Calu3 (cell line): Measurements from ENCODE around the gene RAD51B. TPM values are rescaled to one million over a fixed set of nuclear protein-coding genes. Genes with fewer than 3 reads are reported as not detected.

Experiments used
- BruUV-seq: library from RNA; stranded (reverse); fragments of 400-500 nt; replicated peaks from 2 replicates; lab custom pipeline; 2021; lab: Mats Ljungman, UMichigan
- CTCF ChIA-PET: fragments of 300-600 bp; sonication (Branson Sonifier 250); formaldehyde crosslinking; loops from one replicate; lab custom pipeline; 2022; ENCODE audit warnings: antibody characterized with exemption; lab: Charles Lee
- DNase-seq: peaks from one replicate; pipeline ENCODE4 v3.0.0; 2022
- H3K27ac Mint-ChIP-seq: one replicate; pipeline ENCODE4 v1.8.0; 2022; ENCODE audit warnings: mixed read lengths; ENCODE audit not compliant: unreplicated experiment
- H3K27me3 Mint-ChIP-seq: one replicate; pipeline ENCODE4 v1.8.0; 2022; ENCODE audit warnings: mixed read lengths; ENCODE audit not compliant: unreplicated experiment
- H3K36me3 Mint-ChIP-seq: one replicate; pipeline ENCODE4 v1.8.0; 2022; ENCODE audit warnings: mild to moderate bottlenecking, moderate library complexity, mixed read lengths; ENCODE audit not compliant: insufficient read depth, unreplicated experiment
- H3K4me1 Mint-ChIP-seq: one replicate; pipeline ENCODE4 v1.8.0; 2022; ENCODE audit warnings: mild to moderate bottlenecking, low read depth, mixed read lengths; ENCODE audit not compliant: unreplicated experiment
- H3K4me3 Mint-ChIP-seq: one replicate; pipeline ENCODE4 v1.8.0; 2022; ENCODE audit warnings: mild to moderate bottlenecking, low read depth, moderate library complexity, mixed read lengths; ENCODE audit not compliant: unreplicated experiment
- H3K9me3 Mint-ChIP-seq: one replicate; pipeline ENCODE4 v1.8.0; 2022; ENCODE audit warnings: low read depth, mixed read lengths; ENCODE audit not compliant: unreplicated experiment
- intact Hi-C: fragments of 100-400 bp; cut with micrococcal nuclease; formaldehyde crosslinking; loops from one replicate; pipeline ENCODE4 v1.10.0; 2022; ENCODE audit not compliant: unreplicated experiment
- total RNA-seq: library from RNA; stranded (reverse); gene quantifications from 2 replicates; pipeline ENCODE4 v1.2.3, GENCODE V29; 2022
- TF ChIP-seq, protein P1 (sequence below): fragments of 200-600 bp; IDR thresholded peaks from one replicate; pipeline ENCODE4 v1.8.0; 2022; ENCODE audit warnings: antibody characterized with exemption; ENCODE audit not compliant: unreplicated experiment

RAD51B gene
- total RNA-seq, 1 experiment from 2014 or later = 24.7 TPM

DNA sequence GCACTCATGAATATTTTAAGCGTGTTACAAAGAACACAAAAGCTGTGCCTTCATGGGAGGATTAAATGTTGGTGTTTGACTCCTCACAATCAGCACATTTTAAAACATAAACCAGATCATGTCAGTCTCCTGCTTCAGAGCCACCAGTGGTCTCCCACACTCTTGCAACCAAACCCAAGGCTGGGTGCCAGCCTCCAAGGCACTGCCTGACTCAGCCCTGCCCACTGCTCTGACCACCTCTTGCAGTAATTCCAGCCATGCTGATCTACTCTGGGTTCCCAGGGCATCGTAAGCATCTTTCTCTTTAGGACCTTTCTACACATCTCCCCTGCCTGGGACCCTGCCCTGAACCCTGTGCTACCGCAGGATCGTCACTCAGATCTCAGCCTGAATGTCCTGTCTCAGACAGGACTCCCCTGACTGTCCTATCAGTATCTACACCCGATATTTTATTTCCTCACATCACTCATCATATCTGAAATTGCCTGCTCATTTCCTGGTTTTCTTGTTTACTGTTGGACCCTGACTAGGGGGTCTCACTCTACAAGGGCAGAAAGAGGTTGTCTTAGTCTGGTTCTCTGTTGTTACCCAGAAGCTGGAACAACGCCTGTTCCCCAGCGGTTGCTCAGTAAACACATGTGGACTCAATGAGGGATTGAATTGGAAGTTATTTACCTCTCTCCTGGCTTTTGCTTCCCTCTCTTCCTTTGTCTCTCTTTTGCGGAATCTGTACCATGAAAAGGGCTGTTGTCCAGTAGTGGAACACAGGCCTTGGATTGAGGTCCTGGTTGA is 449.8 kb downstream of the RAD51B start:
- Mint-ChIP-seq H3K4me1 (peaks cover 40% of the 10 kb centered on the region), H3K36me3 (no peaks in the 10 kb centered on the region), H3K27me3 (no peaks in the 10 kb centered on the region), H3K27ac (peak overlapping the region; percentile 27), H3K9me3 (peaks cover 4% of the 10 kb centered on the region), H3K4me3 (no peak overlapping the region)
- intact Hi-C loops = no loop called here
- BruUV-seq = no TSS peak
- CTCF ChIA-PET = interaction anchor here (1.6 kb wide), 1 partner anchor 14 kb away, joined by 3 read pairs; no protein-coding TSS in a partner anchor
- TF ChIP-seq, protein P1, sequence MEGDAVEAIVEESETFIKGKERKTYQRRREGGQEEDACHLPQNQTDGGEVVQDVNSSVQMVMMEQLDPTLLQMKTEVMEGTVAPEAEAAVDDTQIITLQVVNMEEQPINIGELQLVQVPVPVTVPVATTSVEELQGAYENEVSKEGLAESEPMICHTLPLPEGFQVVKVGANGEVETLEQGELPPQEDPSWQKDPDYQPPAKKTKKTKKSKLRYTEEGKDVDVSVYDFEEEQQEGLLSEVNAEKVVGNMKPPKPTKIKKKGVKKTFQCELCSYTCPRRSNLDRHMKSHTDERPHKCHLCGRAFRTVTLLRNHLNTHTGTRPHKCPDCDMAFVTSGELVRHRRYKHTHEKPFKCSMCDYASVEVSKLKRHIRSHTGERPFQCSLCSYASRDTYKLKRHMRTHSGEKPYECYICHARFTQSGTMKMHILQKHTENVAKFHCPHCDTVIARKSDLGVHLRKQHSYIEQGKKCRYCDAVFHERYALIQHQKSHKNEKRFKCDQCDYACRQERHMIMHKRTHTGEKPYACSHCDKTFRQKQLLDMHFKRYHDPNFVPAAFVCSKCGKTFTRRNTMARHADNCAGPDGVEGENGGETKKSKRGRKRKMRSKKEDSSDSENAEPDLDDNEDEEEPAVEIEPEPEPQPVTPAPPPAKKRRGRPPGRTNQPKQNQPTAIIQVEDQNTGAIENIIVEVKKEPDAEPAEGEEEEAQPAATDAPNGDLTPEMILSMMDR = no peak
- no peak for DNase-seq

DNA sequence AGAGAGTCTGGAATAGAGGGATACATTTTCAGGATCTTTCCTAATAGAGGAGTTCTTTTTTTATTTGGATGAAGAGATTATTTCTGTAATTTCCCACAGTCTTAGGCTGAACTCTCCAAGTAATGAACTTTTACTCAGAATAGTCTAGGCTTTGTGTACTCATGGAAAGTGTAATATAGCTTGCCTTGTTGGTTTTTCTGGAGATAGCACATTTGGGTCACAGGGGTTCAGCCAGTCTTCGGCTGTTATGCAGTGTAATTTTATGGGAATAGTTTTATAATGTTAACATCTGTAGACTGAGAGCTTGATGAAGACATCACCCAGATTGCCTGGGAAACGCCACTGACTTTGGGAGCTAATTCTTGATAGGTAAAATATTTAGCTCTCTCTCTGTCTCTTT is 450.8 kb downstream of the RAD51B start:
- no TSS peak for BruUV-seq
- no peak for DNase-seq
- TF ChIP-seq, protein P1 = no peak
- CTCF ChIA-PET = interaction anchor here (0.7 to 1.6 kb wide), 2 partner anchors 15 to 114 kb away, joined by 3 to 4 read pairs; no protein-coding TSS in a partner anchor
- no peaks in the 10 kb centered on the region for H3K36me3 Mint-ChIP-seq
- H3K27me3 Mint-ChIP-seq = no peaks in the 10 kb centered on the region
- peak overlapping the region; percentile 27 for H3K27ac Mint-ChIP-seq
- H3K9me3 Mint-ChIP-seq = peaks cover 4% of the 10 kb centered on the region
- intact Hi-C loops = no loop called here
- H3K4me1 Mint-ChIP-seq = peaks cover 47% of the 10 kb centered on the region
- H3K4me3 Mint-ChIP-seq = no peak overlapping the region

DNA sequence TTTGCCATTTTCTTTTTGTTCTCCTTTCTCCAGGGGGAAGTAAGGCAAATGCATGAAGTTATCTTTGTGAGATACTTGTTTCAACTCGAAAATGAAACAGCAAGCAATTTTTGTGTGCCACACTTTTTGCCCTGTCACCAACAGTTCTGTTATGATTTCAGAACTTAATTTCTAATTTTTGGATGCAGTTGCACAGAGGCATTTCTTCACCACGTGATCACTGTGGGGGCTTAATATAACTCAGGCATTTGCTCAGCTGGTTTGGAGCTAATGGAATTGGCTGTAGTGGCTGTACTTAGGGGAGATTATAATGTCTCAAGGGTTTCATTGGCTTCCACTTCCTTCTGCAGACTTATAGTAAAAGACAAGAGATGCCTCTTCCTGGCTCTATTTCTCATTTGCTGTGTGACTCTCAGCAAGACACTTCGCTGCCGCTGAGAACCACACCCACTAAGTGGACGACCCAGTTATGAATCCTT is 452.4 kb downstream of the RAD51B start:
- H3K4me3 Mint-ChIP-seq = no peak overlapping the region
- H3K27ac Mint-ChIP-seq = no peak overlapping the region
- no TSS peak for BruUV-seq
- TF ChIP-seq, protein P1 = no peak
- intact Hi-C loops = no loop called here
- peaks cover 4% of the 10 kb centered on the region for H3K9me3 Mint-ChIP-seq
- no peaks in the 10 kb centered on the region for H3K36me3 Mint-ChIP-seq
- H3K4me1 Mint-ChIP-seq = peaks cover 61% of the 10 kb centered on the region
- H3K27me3 Mint-ChIP-seq = no peaks in the 10 kb centered on the region
- no peak for DNase-seq
- CTCF ChIA-PET = no interaction called here

DNA sequence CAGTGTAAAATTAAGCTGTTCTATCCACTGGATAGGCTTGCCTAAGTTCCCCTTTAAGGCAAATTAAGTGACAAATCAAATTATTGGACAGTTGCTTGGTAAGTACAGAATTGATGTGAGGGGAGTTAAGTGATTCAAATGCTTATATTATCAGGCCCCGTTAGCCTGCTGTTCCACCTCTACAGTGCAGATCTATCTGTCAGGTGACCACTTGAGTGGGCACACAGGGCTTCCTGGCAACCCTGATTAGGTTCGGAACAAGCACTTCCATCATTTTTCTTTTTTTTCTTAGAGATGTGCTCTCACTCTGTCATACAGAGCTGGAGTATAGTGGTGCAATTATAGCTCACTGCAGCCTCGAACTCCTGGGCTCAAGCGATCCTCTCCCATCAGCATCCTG is 453.8 kb downstream of the RAD51B start:
- Mint-ChIP-seq H3K27ac (no peak overlapping the region), H3K4me3 (no peak overlapping the region), H3K27me3 (no peaks in the 10 kb centered on the region), H3K36me3 (no peaks in the 10 kb centered on the region), H3K4me1 (peaks cover 60% of the 10 kb centered on the region), H3K9me3 (peaks cover 4% of the 10 kb centered on the region)
- BruUV-seq = no TSS peak
- DNase-seq = no peak
- CTCF ChIA-PET = no interaction called here
- TF ChIP-seq, protein P1 = no peak
- intact Hi-C loops = no loop called here
